Measurements from ENCODE around the gene BMP8B. TPM values are rescaled to one million over a fixed set of nuclear protein-coding genes. Genes with fewer than 3 reads are reported as not detected.
"Not testable (repeated sequence)": the region's sequence is repeated elsewhere in the genome, so short reads cannot be mapped to it uniquely, and the experiment has no call there.

The BMP8B gene
- total and polyA plus RNA-seq, 12 donors: 0.07 to 0.79 (median 0.22) TPM

GRCh38 chr1:39795651-39796050, 7.0 kb upstream of the BMP8B start:
- Histone ChIP-seq H3K36me3 (no peaks in the 10 kb centered on the region), H3K4me3 (no peak overlapping the region), H3K27ac (no peak overlapping the region), H3K9me3 (no peaks in the 10 kb centered on the region), H3K4me1 (peaks cover 0 to 16% (median 0%) of the 10 kb centered on the region in 9 donors), H3K27me3 (peaks cover 0 to 15% (median 3%) of the 10 kb centered on the region in 7 donors)
- intact Hi-C loops (cut with DNase I): loop anchor here in 1 of 10 donors (5.0 kb wide), 1 partner anchor 188 kb away; no protein-coding TSS in a partner anchor
- no peak for ATAC-seq
- DNase-seq: no peak
- 30 to 41% methylated on average over 1 of the region's 1 CpG for WGBS, 2 donors
- no peak for TF ChIP-seq CTCF (IDR thresholded peaks at IDR 0.05)

GRCh38 chr1:39791838-39792237, 3.2 kb upstream of the BMP8B start:
- DNase-seq (no peak), ATAC-seq (no peak)
- intact Hi-C loops (cut with DNase I): no loop called here
- no peaks in the 10 kb centered on the region for H3K36me3 ChIP-seq
- no peaks in the 10 kb centered on the region for H3K9me3 ChIP-seq
- no peak for TF ChIP-seq CTCF (IDR thresholded peaks at IDR 0.05)
- peaks cover 0 to 8% (median 0%) of the 10 kb centered on the region in 9 donors for H3K4me1 ChIP-seq
- H3K4me3 ChIP-seq: no peak overlapping the region
- H3K27me3 ChIP-seq: peaks cover 11 to 50% (median 31%) of the 10 kb centered on the region in 7 donors
- H3K27ac ChIP-seq: no peak overlapping the region
- 92 to 94% methylated on average over 2 of the region's 2 CpGs for WGBS, 2 donors

- H3K27me3 ChIP-seq: peaks cover 11 to 46% (median 32%) of the 10 kb centered on the region in 7 donors
- intact Hi-C loops (cut with DNase I): no loop called here
- H3K4me3 ChIP-seq: peak overlapping the region in 9 of 10 donors; percentile 26 to 57 (median 42)
- TF ChIP-seq CTCF (IDR thresholded peaks at IDR 0.05): no peak
- no peaks in the 10 kb centered on the region for H3K9me3 ChIP-seq
- DNase-seq: no peak
- peak overlapping the region in 1 of 10 donors; percentile 44 for H3K27ac ChIP-seq
- no peaks in the 10 kb centered on the region for H3K36me3 ChIP-seq
- 46 to 50% methylated on average over 15 of the region's 15 CpGs for WGBS, 2 donors
- peaks cover 0 to 8% (median 0%) of the 10 kb centered on the region in 9 donors for H3K4me1 ChIP-seq
- ATAC-seq: no peak
Measured at GRCh38 chr1:39789571-39790110, 976 bp upstream of the BMP8B start.

GRCh38 chr1:39788426-39788757, 273 bp downstream of the BMP8B start:
- Histone ChIP-seq H3K36me3 (no peaks in the 10 kb centered on the region), H3K4me1 (peaks cover 0 to 8% (median 0%) of the 10 kb centered on the region in 9 donors), H3K27me3 (peaks cover 11 to 46% (median 32%) of the 10 kb centered on the region in 7 donors), H3K9me3 (no peaks in the 10 kb centered on the region), H3K27ac (no peak overlapping the region), H3K4me3 (peak overlapping the region in 9 of 10 donors; percentile 26 to 57 (median 42))
- intact Hi-C loops (cut with DNase I): no loop called here
- no peak for DNase-seq
- ATAC-seq: no peak
- TF ChIP-seq CTCF (IDR thresholded peaks at IDR 0.05): no peak
- WGBS, 2 donors: 2 to 4% methylated on average over 12 to 51 of the region's 51 CpGs

GRCh38 chr1:39787964-39788363, 701 bp downstream of the BMP8B start:
- H3K36me3 ChIP-seq; ATAC-seq; H3K4me1 ChIP-seq; H3K9me3 ChIP-seq; H3K27ac ChIP-seq; intact Hi-C loops (cut with DNase I); DNase-seq: not testable (repeated sequence)
- Histone ChIP-seq H3K4me3 (peak overlapping the region in 2 of 10 donors; percentile 8 to 24), H3K27me3 (peaks cover 11 to 43% (median 32%) of the 10 kb centered on the region in 7 donors)
- WGBS, 2 donors: 3 to 6% methylated on average over 38 to 53 of the region's 55 CpGs
